HG03064 (cell line): ENCODE measurements around the gene CENPX.

ENCODE experiments used
- ATAC-seq: cut with Tn5 transposase; IDR thresholded peaks from one replicate; pipeline ENCODE4 v1.9.1; 2021; ENCODE audit warnings: low read depth; ENCODE audit not compliant: unreplicated experiment

The CENPX gene

GRCh38 chr17:82022310-82022980, at the start of gene CENPX:
CENPX (minus strand) TSS chr17:82022878; CDS start chr17:82022861, 17 bp downstream.
- ATAC-seq: peak; percentile 60

GRCh38 chr17:82070611-82071010, 47.9 kb upstream of the CENPX start:
- no peak for ATAC-seq

GRCh38 chr17:82065638-82066303, 43.1 kb upstream of the CENPX start, which contains the start of gene DUS1L:
DUS1L (minus strand) TSS chr17:82065804; CDS start chr17:82065059, 745 bp downstream.
- no peak for ATAC-seq

GRCh38 chr17:82065193-82065637, 42.5 kb upstream of the CENPX start:
- ATAC-seq: no peak

- ATAC-seq: no peak
Observed at GRCh38 chr17:82064433-82065192, 41.9 kb upstream of the CENPX start.

- ATAC-seq: no peak
Observed at GRCh38 chr17:82063424-82064415, 41.0 kb upstream of the CENPX start.

- no peak for ATAC-seq
Observed at GRCh38 chr17:82062984-82063368, 40.3 kb upstream of the CENPX start.

- no peak for ATAC-seq
Observed at GRCh38 chr17:82062076-82062983, 39.7 kb upstream of the CENPX start.

GRCh38 chr17:82061047-82061925, 38.6 kb upstream of the CENPX start:
- no peak for ATAC-seq

- no peak for ATAC-seq
Observed at GRCh38 chr17:82060614-82061013, 37.9 kb upstream of the CENPX start.

- ATAC-seq: no peak
Observed at GRCh38 chr17:82060001-82060380, 37.3 kb upstream of the CENPX start.

GRCh38 chr17:82059272-82060000, 36.8 kb upstream of the CENPX start:
- ATAC-seq: no peak

- no peak for ATAC-seq
Observed at GRCh38 chr17:82058855-82059249, 36.2 kb upstream of the CENPX start.

GRCh38 chr17:82058230-82058854, 35.7 kb upstream of the CENPX start:
- ATAC-seq: no peak

GRCh38 chr17:82056729-82057621, 34.3 kb upstream of the CENPX start:
- no peak for ATAC-seq
